ENCODE results near the gene TEAD1. TPM values are rescaled to one million over a fixed set of nuclear protein-coding genes. Genes with fewer than 3 reads are reported as not detected.

Gene TEAD1
- polyA plus RNA-seq, 2 of the 4 experiments (the other 2 are of a cell fraction) = 111 to 112 TPM

DNA sequence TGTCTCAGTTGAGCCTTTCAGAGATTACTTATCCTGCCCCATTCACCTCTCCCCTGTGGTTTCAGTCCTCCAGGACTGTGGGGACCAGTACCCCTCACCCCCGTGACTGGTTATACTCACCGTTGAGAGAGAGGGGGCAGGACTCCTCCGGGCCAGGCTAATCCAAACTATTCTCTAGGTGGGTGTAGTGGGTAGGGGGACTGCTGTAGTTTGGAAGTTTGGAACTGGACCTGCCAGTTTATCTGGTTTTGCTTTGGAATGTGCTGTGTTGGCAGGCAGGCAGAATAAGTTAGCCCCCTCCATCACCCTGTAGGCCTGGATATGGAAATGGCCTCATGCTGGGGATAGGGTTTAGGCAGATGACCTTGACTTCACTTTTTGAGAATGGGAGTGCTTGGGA lies 13.5 kb downstream of the TEAD1 start:
- H3K4me2 ChIP-seq = peak overlapping the region; percentile 90
- no peak overlapping the region for H3K4me3 ChIP-seq
- H3K9me3 ChIP-seq = no peaks in the 10 kb centered on the region
- WGBS (ENCODE audit: missing lambda C conversion rate) = 86% methylated on average over 3 of the region's 3 CpGs
- POLR2A ChIA-PET = no interaction called here
- no peak for FAIRE-seq
- CTCF ChIA-PET = interaction anchor here (0.6 kb wide), 1 partner anchor 11 kb away, joined by 3 read pairs; no protein-coding TSS in a partner anchor
- H3K27ac ChIP-seq = peak overlapping the region; percentile 92 to 98
- no peak for ATAC-seq
- no peak for DNase-seq (ENCODE audit: low read depth in 1 of 2, low spot score in 1 of 2)
- TF ChIP-seq, protein P1, sequence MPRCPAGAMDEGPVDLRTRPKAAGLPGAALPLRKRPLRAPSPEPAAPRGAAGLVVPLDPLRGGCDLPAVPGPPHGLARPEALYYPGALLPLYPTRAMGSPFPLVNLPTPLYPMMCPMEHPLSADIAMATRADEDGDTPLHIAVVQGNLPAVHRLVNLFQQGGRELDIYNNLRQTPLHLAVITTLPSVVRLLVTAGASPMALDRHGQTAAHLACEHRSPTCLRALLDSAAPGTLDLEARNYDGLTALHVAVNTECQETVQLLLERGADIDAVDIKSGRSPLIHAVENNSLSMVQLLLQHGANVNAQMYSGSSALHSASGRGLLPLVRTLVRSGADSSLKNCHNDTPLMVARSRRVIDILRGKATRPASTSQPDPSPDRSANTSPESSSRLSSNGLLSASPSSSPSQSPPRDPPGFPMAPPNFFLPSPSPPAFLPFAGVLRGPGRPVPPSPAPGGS (IDR thresholded peaks at IDR 0.05) = no peak
- TF ChIP-seq ESRRA (IDR thresholded peaks at IDR 0.05; ENCODE audit: borderline replicate concordance, low read length) = no peak
- TF ChIP-seq, protein P2, sequence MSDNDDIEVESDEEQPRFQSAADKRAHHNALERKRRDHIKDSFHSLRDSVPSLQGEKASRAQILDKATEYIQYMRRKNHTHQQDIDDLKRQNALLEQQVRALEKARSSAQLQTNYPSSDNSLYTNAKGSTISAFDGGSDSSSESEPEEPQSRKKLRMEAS (IDR thresholded peaks at IDR 0.05) = no peak
- no peak for TF ChIP-seq REST (IDR thresholded peaks at IDR 0.05)
- TF ChIP-seq JUNB (IDR thresholded peaks at IDR 0.05) = no peak
- no peak for TF ChIP-seq NFE2L2 (conservative IDR thresholded peaks at IDR 0.05; ENCODE audit: low read length)
- no peak for TF ChIP-seq ZC3H11A (IDR thresholded peaks at IDR 0.05)
- TF ChIP-seq KDM5A (IDR thresholded peaks at IDR 0.05) = no peak
- TF ChIP-seq KDM1A (IDR thresholded peaks at IDR 0.05; ENCODE audit: low read depth) = no peak
- TF ChIP-seq SMC3 (IDR thresholded peaks at IDR 0.05) = no peak
- peaks cover 97% of the 10 kb centered on the region for H3K4me1 ChIP-seq

DNA sequence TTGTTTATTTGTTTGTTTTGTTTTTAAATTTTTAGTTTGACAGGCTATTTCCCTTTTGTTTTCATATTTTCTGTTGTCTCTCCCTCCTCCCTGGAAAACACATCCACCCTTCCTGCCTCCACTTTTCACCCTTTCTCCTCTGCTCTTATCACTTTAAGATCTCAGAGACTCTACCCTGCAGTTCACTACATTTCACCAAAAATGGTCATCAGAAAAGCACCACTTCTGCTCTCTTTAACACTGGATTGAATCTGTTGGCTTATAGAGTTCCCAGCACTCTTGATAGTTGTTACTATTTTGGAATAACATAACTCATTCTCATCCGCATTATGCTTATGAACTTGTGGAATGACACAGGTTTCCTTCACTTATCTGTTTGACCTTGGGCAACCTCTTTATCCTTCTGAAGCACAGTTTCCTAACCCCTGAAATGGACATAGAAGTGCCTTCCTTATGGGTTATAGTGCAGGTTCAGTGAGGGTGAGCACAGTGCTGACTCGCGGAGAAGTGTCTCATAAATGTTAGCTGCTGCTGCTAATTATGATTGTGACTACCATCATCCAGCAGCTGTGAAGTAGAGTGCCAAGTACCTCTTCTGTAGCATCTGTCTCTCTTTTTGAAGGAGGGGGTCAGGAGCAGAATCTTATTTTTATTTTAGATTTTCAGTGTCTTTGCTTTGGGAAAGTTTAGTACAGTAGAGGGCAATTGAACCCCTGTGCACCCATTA lies 15.0 kb downstream of the TEAD1 start:
- H3K4me2 ChIP-seq = peak overlapping the region; percentile 90
- CTCF ChIA-PET = interaction anchor here (0.6 to 0.8 kb wide), 2 partner anchors 9 to 200 kb away, joined by 3 to 4 read pairs; no protein-coding TSS in a partner anchor
- no peak for FAIRE-seq
- POLR2A ChIA-PET = interaction anchor here (0.8 kb wide), 1 partner anchor 9 kb away, joined by 3 read pairs; no protein-coding TSS in a partner anchor
- TF ChIP-seq ZC3H11A (IDR thresholded peaks at IDR 0.05) (no peak), NPAS2 (CRISPR knock-in tag; IDR thresholded peaks at IDR 0.05; ENCODE audit: borderline replicate concordance) (no peak), CBX2 (IDR thresholded peaks at IDR 0.05; ENCODE audit: borderline replicate concordance, low read depth) (no peak), KDM1A (IDR thresholded peaks at IDR 0.05; ENCODE audit: low read depth) (no peak), SMC3 (IDR thresholded peaks at IDR 0.05) (no peak), GATA3 (IDR thresholded peaks at IDR 0.05; ENCODE audit: borderline replicate concordance) (no peak), TFCP2L1 (CRISPR knock-in tag; IDR thresholded peaks at IDR 0.05) (no peak), PBX3 (IDR thresholded peaks at IDR 0.05) (no peak), KDM5A (IDR thresholded peaks at IDR 0.05) (no peak), CBX8 (IDR thresholded peaks at IDR 0.05) (no peak), RARB (CRISPR knock-in tag; IDR thresholded peaks at IDR 0.05) (no peak), FOXS1 (CRISPR knock-in tag; IDR thresholded peaks at IDR 0.05) (no peak)
- TF ChIP-seq, protein P2 (IDR thresholded peaks at IDR 0.05) = no peak
- TF ChIP-seq, protein P3, sequence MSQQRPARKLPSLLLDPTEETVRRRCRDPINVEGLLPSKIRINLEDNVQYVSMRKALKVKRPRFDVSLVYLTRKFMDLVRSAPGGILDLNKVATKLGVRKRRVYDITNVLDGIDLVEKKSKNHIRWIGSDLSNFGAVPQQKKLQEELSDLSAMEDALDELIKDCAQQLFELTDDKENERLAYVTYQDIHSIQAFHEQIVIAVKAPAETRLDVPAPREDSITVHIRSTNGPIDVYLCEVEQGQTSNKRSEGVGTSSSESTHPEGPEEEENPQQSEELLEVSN (IDR thresholded peaks at IDR 0.05; ENCODE audit: borderline replicate concordance, low read depth) = no peak
- TF ChIP-seq, protein P4, sequence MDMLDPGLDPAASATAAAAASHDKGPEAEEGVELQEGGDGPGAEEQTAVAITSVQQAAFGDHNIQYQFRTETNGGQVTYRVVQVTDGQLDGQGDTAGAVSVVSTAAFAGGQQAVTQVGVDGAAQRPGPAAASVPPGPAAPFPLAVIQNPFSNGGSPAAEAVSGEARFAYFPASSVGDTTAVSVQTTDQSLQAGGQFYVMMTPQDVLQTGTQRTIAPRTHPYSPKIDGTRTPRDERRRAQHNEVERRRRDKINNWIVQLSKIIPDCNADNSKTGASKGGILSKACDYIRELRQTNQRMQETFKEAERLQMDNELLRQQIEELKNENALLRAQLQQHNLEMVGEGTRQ (IDR thresholded peaks at IDR 0.05) = no peak
- TF ChIP-seq, protein P5, sequence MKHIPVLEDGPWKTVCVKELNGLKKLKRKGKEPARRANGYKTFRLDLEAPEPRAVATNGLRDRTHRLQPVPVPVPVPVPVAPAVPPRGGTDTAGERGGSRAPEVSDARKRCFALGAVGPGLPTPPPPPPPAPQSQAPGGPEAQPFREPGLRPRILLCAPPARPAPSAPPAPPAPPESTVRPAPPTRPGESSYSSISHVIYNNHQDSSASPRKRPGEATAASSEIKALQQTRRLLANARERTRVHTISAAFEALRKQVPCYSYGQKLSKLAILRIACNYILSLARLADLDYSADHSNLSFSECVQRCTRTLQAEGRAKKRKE (CRISPR knock-in tag; IDR thresholded peaks at IDR 0.05; ENCODE audit: low read depth) = no peak
- WGBS (ENCODE audit: missing lambda C conversion rate) = 73% methylated on average over 3 of the region's 3 CpGs
- no peaks in the 10 kb centered on the region for H3K9me3 ChIP-seq
- no peak for ATAC-seq
- H3K4me1 ChIP-seq = peaks cover 93% of the 10 kb centered on the region
- DNase-seq (ENCODE audit: low read depth in 1 of 2, low spot score in 1 of 2) = no peak
- no peak overlapping the region for H3K4me3 ChIP-seq
- H3K27ac ChIP-seq = peak overlapping the region; percentile 92 to 98

All from A549 (cell line).